HG02840 (cell line): ENCODE results near the gene TMEM131.
A peak's percentile ranks its signal among the peaks of the same experiment; 100 is the strongest.
"Not testable (repeated sequence)": the region's sequence is repeated elsewhere in the genome, so short reads cannot be mapped to it uniquely, and the experiment has no call there.

Source experiments
- ATAC-seq: cut with Tn5 transposase; IDR thresholded peaks from one replicate; pipeline ENCODE4 v1.9.1; 2021; ENCODE audit warnings: mild to moderate bottlenecking, moderate library complexity, moderate number of reproducible peaks; ENCODE audit not compliant: unreplicated experiment, low FRiP score

TMEM131 gene

DNA sequence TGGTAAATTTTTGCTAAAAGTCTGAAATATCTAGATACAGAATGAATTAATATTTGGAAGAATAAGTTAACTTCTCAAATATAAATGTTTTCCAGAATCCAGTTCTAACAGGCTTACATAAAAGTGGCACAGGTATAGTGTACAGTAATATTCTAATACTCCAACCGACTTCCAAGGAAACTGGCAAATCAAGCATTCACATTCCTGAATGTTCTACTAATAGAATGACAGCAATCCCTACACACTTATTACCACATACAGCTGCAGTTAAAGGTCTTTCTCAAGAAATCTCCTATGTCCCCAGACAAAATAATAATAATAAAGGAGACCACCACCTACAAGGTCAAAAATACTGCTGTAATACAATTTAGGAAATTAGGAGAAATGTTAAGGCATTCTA is 31.9 kb downstream of the TMEM131 start:
- no peak for ATAC-seq

DNA sequence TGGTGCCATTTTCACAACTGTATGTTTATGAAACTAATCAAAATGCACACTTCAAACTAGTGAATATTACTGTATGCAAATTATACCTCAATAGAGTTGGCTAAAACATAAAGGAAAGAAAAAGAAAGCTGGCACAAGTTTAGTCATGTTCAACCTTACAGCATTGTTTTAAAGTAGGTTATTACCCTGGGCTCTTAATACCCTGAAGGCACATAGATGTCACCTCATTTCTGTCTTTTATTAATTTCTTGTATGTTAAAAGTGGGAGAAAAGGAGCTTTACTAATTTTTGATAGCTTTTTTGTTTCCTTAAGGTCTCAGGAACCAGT is 32.7 kb downstream of the TMEM131 start:
- no peak for ATAC-seq

GRCh38 chr2:97961534-97961933 is 34.2 kb downstream of the TMEM131 start:
- ATAC-seq = no peak

DNA sequence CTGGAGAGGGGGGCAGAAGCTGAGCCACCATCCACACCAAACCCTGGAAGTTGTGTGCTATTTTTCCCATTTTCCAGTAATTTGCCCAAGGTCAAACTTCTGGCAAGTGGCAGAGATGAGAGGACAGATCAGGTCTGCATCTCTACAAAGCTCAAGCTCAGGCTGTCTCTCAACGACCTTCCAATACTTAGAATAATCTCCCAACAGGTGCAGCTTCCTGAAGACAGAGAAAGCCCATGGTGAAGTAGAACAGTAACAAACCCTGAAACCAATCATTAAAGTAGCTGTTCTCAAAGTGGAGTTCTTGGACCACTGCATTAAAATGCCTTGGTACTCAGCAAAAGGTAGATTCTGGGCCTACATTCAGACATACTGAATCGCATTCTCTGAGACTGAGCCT is 37.6 kb downstream of the TMEM131 start:
- no peak for ATAC-seq

DNA sequence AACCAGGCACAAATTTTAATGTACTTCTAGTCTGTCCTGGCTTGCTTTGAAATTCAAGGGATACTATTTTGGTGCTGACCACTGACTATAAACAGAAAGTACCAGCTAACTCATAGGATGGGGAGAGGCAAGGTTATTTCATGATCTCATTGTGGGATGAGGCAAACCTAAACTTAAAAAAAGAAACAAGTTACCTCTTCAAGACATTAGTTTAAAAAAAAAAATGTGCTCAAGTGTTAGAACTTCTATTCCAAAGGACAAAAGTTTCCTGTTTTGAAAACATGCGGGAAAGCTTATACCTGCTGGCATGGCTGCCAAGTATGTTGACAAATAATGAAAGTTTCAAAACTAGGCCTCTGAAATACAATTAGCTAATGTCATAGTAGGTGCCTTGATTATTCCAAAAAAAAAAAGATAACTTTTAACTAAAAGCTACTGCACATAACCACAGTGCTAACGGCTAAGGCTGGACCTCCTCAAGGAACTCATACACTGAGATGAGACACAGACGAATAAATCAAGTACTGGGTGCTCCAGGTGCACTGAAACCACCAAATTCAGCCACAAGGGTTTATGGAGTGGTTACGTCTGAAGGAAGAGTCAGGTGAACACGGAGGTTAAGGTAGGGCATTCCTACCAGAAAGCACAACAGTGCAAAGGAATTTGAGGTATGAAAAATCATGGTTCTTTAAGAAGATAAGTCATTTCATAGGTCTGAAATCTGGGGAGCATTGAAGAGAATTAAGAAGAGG is 38.1 kb downstream of the TMEM131 start:
- ATAC-seq = no peak

GRCh38 chr2:97956753-97957152 is 39.0 kb downstream of the TMEM131 start:
- ATAC-seq = not testable (repeated sequence)

GRCh38 chr2:97953853-97954252 is 41.9 kb downstream of the TMEM131 start:
- ATAC-seq = no peak

DNA sequence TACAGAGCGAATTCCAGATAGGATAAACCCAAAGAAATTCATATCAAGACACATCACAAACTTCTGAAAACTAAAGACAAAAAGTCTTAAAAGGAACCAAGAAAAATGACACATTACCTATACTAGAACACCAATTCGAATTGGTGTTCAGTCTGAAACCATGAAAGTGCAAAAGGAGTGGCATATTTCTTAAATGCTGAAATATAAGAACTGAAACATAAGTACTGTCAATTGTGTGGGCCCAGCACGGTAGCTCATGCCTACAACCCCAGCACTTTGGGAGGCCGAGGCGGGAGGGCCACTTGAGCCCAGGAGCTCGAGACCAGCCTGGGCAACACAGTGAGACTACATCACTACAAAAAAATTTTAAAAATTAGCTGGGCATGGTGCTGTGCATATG is 43.4 kb downstream of the TMEM131 start:
- ATAC-seq = no peak

GRCh38 chr2:97951155-97951680 is 44.5 kb downstream of the TMEM131 start:
- no peak for ATAC-seq

DNA sequence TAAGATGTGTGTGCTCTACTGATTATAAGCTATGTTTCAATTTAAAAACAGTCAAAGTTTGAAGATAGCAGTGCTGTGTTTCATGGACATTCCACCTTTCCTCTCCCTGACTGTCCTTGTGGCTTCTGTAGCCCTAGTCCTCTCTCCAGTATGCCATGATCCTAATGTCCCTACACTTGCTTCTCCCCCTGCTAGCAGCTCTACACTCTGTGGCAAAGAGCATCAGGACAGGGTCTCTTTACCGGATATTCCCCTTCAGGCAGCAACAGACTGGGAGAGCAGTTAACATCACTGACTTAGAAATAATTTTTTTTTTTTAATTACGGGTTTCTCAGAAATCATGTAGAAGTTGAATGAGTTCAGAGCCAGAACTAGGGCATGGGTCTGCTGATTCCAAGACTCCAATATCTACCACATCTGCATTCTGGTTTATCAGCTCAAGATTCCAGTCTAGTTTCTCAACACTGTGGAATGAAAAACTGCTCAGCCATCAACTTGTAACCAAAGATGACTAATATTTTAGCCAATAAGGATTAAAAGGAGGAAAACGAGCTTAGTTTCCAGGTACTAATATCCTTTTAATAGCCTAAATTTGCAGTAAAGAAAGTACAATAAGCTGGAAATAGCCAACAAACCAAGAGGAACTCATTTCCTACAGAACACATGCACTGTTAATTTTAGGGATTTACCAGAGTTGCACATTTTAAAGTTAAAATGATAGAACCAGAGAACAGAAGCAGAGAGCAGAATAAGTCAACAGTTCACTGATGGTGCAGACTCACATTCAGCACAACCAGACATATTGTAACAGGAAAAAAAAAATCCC is 45.2 kb downstream of the TMEM131 start:
- no peak for ATAC-seq

DNA sequence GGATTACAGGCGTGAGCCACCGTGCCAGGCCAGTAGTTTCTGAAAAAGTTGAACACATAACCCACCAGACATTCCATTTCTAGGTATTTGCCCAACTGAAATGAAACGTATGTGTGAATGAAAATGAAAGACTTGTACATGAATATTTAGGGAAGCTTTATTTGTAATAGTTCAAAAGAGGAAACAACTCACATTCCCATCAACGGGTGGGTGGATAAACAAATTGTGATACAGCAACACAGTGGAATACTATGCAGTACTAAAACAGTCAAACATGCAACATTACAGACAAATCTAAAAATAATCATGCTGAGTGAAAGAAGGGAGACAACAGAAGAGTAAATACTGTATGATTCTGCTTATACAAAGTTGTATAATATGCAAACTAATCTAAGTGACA is 46.8 kb downstream of the TMEM131 start:
- ATAC-seq = no peak

DNA sequence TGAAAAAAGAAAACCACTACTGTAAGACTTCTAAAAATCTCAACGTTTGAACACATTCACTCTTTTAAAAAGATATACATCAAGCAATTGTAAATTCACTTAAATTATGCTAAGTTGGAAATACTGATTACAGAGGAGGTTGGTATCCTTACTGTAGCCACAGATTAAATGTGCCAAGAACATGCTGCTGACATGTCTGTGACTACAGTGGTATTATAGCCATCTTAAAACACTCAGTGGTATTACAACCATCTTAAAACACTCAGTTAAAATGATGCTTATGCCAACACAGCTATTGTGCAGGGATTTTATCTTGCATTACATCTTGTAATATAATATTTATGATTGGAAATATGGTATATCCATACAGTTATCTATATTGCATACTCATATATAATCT is 50.0 kb downstream of the TMEM131 start:
- no peak for ATAC-seq

GRCh38 chr2:97936881-97937280 is 58.9 kb downstream of the TMEM131 start:
- ATAC-seq = no peak

- peak; percentile 49 for ATAC-seq
These were observed 59.5 kb downstream of the TMEM131 start for GRCh38 chr2:97936199-97936598.

GRCh38 chr2:97935719-97936161 is 60.0 kb downstream of the TMEM131 start:
- no peak for ATAC-seq

DNA sequence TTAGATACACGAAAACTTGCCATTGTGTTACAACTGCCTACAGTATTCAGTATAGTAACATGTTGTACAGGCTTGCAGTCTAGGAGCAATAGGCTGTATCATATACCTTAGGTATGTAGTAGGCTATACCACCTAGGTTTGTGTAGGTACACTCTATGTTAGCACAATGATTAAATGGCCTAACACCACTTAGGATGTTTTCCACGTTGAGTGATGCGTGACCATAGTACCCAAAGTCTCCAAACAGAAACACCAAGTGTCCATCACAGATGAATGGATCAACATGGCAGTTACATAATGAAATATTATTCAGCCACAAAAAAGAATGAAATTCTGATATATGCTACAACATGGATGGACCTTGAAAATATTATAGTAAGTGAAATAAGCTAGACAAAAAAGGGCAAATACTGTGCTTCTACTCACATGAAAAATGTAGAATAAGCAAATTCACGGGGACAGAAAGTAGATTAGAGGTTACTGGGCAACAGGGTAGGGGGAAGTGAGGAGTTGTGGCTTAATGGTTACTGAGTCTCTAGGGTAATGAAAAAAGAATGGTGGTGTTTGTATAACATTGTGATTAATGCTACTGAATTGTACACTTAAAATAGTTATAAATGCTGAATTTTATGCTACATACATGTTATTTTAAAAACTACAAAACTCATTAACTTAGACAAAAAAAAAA is 62.6 kb downstream of the TMEM131 start:
- peak; percentile 44 for ATAC-seq

DNA sequence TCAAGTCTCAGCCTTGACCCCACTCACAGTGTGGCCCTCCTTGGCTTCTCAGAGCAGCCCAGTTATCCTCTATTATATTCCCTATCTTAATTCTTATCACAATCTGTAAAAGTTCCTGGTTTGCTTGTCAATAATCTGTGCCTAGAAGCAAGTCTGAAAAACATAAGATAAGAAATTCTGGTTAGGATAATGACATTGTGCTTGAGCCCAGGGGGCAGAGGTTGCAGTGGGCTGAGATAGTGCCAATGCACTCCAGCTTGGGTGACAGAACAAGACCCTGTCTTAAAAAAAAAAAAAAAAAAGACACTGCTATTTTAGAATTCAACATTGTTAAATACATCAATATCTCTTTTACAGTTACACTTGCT is 63.9 kb downstream of the TMEM131 start:
- no peak for ATAC-seq

- no peak for ATAC-seq
These were observed 64.5 kb downstream of the TMEM131 start for GRCh38 chr2:97931118-97931857.

DNA sequence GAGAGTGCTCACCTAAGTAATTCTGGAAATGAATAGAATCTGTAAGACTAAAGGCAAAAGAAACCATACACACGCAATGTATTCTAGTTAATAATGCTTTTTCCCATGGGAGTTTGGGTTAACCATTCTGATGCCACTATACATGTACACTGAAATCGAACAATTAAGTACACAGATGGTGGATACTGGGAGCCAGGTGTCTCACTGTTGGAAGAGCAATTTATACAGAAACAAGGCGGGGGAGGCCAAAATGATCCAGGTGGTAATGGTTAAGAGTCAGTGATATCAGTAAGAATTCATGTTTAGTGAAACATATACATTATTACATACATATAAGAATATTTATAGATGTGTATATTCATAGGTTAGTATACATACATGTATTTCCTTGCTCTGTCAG is 67.2 kb downstream of the TMEM131 start:
- ATAC-seq = no peak

- ATAC-seq = no peak
These were observed 68.8 kb downstream of the TMEM131 start for GRCh38 chr2:97926946-97927345.
